Endothelial cell of umbilical vein (primary cell): Measurements from ENCODE around the gene SELENOM. TPM values are rescaled to one million over a fixed set of nuclear protein-coding genes. Genes with fewer than 3 reads are reported as not detected.

ENCODE experiments used
- BruUV-seq: library from RNA; stranded (reverse); fragments of 400-500 nt; replicated peaks from 2 replicates; lab custom pipeline; 2021; lab: Mats Ljungman, UMichigan
- CTCF ChIA-PET: fragments of 300-600, 350-600 bp; sonication (Branson Sonifier 250); formaldehyde crosslinking; loops from one replicate; lab custom pipeline; 2021; ENCODE audit warnings: antibody characterized with exemption, inconsistent platforms; lab: Charles Lee
- POLR2A ChIA-PET: fragments of 300-600, 350-600 bp; sonication (Branson Sonifier 250); formaldehyde crosslinking; loops from one replicate; lab custom pipeline; 2021; ENCODE audit warnings: antibody characterized with exemption, inconsistent platforms; lab: Charles Lee
- DNase-seq: peaks from one replicate; pipeline ENCODE4 v3.0.0-alpha.2; 2011; ENCODE audit warnings: low read depth, low spot score
- FAIRE-seq: peaks from 2 replicates; lab custom pipeline; 2011; peaks lifted over from hg19 to GRCh38; lab: Jason Lieb, UNC
- H2AFZ ChIP-seq: 2 replicates; pipeline ENCODE4 v1.6.0; 2012; ENCODE audit warnings: low read depth, low read length, control low read depth, inconsistent platforms
- H3K27ac ChIP-seq: 2 replicates; pipeline ENCODE4 v1.5.1; 2011; ENCODE audit warnings: low read depth, mild to moderate bottlenecking, control low read depth, low read length, moderate library complexity; ENCODE audit not compliant: insufficient read depth
- H3K27me3 ChIP-seq, 2 experiments: 2 replicates each; pipeline versions ENCODE4 v1.6.0 to v1.6.1; 2011; ENCODE audit warnings: low read length in 2 of 2, mixed read lengths in 1 of 2; ENCODE audit not compliant: control insufficient read depth in 2 of 2, insufficient read depth in 2 of 2
- H3K36me3 ChIP-seq, 2 experiments: 2 replicates in 1 of 2; 3 replicates in 1 of 2; pipeline ENCODE4 v1.5.1; 2011; ENCODE audit warnings: low read length in 2 of 2, mild to moderate bottlenecking in 1 of 2, moderate library complexity in 1 of 2; ENCODE audit not compliant: control insufficient read depth in 2 of 2, insufficient read depth in 2 of 2; ENCODE audit errors: extremely low read depth in 1 of 2
- H3K4me1 ChIP-seq: 3 replicates; pipeline ENCODE4 v1.5.1; 2011; ENCODE audit warnings: mild to moderate bottlenecking, low read length; ENCODE audit not compliant: control insufficient read depth, insufficient read depth; ENCODE audit errors: extremely low read depth
- H3K4me2 ChIP-seq: 2 replicates; pipeline ENCODE4 v1.6.1; 2011; ENCODE audit warnings: low read length, control low read depth, mixed read lengths; ENCODE audit not compliant: insufficient read depth
- H3K4me3 ChIP-seq, 3 experiments: fragments of 200-600 bp in 1 of 3; sonication (generic), shearing (Covaris generic) in 1 of 3; replicated peaks in 1 of 3; 2 replicates each; pipeline ENCODE4 v1.5.1; 2011 to 2016; ENCODE audit warnings: control low read depth in 3 of 3, low read length in 3 of 3, mild to moderate bottlenecking in 2 of 3, inconsistent platforms in 1 of 3, low read depth in 1 of 3, moderate library complexity in 1 of 3; ENCODE audit not compliant: insufficient read depth in 1 of 3
- H3K79me2 ChIP-seq: 2 replicates; pipeline ENCODE4 v1.6.0; 2012; ENCODE audit warnings: low read length, inconsistent platforms; ENCODE audit not compliant: control insufficient read depth, insufficient read depth
- H3K9ac ChIP-seq: replicated peaks from 2 replicates; pipeline ENCODE3; 2011; ENCODE audit warnings: low read length, control low read depth; ENCODE audit not compliant: insufficient read depth; ENCODE audit errors: extremely low read depth
- H3K9me1 ChIP-seq: replicated peaks from 3 replicates; pipeline ENCODE4 v1.6.0; 2011; ENCODE audit warnings: mild to moderate bottlenecking, low read length; ENCODE audit not compliant: control insufficient read depth, insufficient read depth; ENCODE audit errors: extremely low read depth
- H3K9me3 ChIP-seq: replicated peaks from 2 replicates; pipeline ENCODE4 v1.5.1; 2012; ENCODE audit warnings: low read length, inconsistent platforms; ENCODE audit not compliant: control insufficient read depth, insufficient read depth
- H4K20me1 ChIP-seq: replicated peaks from 2 replicates; pipeline ENCODE3; 2011; ENCODE audit warnings: mild to moderate bottlenecking, low read length; ENCODE audit not compliant: control insufficient read depth, insufficient read depth; ENCODE audit errors: extremely low read depth
- EZH2 ChIP-seq: IDR thresholded peaks from 2 replicates; pipeline ENCODE4 v1.6.1; 2012; ENCODE audit warnings: borderline replicate concordance, low read depth, mild to moderate bottlenecking, moderate library complexity, low read length, inconsistent platforms; ENCODE audit not compliant: severe bottlenecking
- FOS ChIP-seq: IDR thresholded peaks from 2 replicates; pipeline ENCODE4 v1.6.1; 2011; ENCODE audit warnings: mild to moderate bottlenecking, low read length, moderate library complexity, borderline replicate concordance; ENCODE audit not compliant: insufficient read depth
- GATA2 ChIP-seq: IDR thresholded peaks from 2 replicates; pipeline ENCODE4 v1.7.0; 2011; ENCODE audit warnings: low read depth, mild to moderate bottlenecking, moderate library complexity, mixed read lengths, low read length; ENCODE audit not compliant: insufficient read length, insufficient read depth
- JUN ChIP-seq: IDR thresholded peaks from 2 replicates; pipeline ENCODE4 v1.6.1; 2011; ENCODE audit warnings: borderline replicate concordance, low read depth; ENCODE audit not compliant: insufficient read length, insufficient read depth
- POLR2AphosphoS5 ChIP-seq: IDR thresholded peaks from 2 replicates; pipeline ENCODE4 v1.6.1; 2012; ENCODE audit warnings: low read depth, mild to moderate bottlenecking, control low read depth, low read length, moderate library complexity; ENCODE audit not compliant: insufficient read depth
- dilution Hi-C: fragments of 300-500 bp; cut with MboI; formaldehyde crosslinking; loops from one replicate; pipeline ENCODE4 v1.15.0; 2019; ENCODE audit warnings: low sequenced_read_pairs; ENCODE audit not compliant: extremely low pct_ligation_motif_present
- intact Hi-C: fragments of 100-400 bp; cut with micrococcal nuclease; formaldehyde crosslinking; loops from one replicate; pipeline ENCODE4 v1.10.0; 2022
- polyA plus RNA-seq, 4 experiments: library from polyadenylated mRNA; depleted of rRNA in 3 of 4; stranded (reverse) in 3 of 4; unstranded in 1 of 4; fragments of >200 nt; gene quantifications; 2 replicates each; pipeline versions ENCODE4 v1.2.1 to v1.2.3, GENCODE V29; 2011 to 2012; ENCODE audit warnings: missing spikeins in 1 of 4
- total RNA-seq: library from RNA; stranded (reverse); gene quantifications from 2 replicates; pipeline ENCODE4 v1.2.3, GENCODE V29; 2021
- TF ChIP-seq, protein P1 (sequence below), 2 donors: IDR thresholded peaks; 1 replicate in 1 of 2; 2 replicates in 1 of 2; pipeline ENCODE4 v1.5.1; 2011; ENCODE audit warnings: low read length in 2 of 2, mild to moderate bottlenecking in 2 of 2, moderate library complexity in 2 of 2, control low read depth in 1 of 2, inconsistent platforms in 1 of 2, low read depth in 1 of 2; ENCODE audit not compliant: insufficient read depth in 1 of 2; ENCODE audit errors: extremely low read depth in 1 of 2
- TF ChIP-seq, protein P2 (sequence below): IDR thresholded peaks from 2 replicates; pipeline ENCODE4 v1.6.1; 2011; ENCODE audit not compliant: insufficient read depth, insufficient read length

SELENOM gene
- total and polyA plus RNA-seq, 2 donors (not counting 3 experiments of a cell fraction or from before 2014, with no cell fraction given): 29.6 to 87.1 TPM

GRCh38 chr22:31126869-31127175 lies 19.5 kb upstream of the SELENOM start:
- H3K4me1 ChIP-seq: no peaks in the 10 kb centered on the region
- FAIRE-seq (no peak), DNase-seq (no peak)
- H3K27me3 ChIP-seq: peaks cover 0 to 4% of the 10 kb centered on the region in 2 experiments
- dilution Hi-C loops (no loop called here), intact Hi-C loops (no loop called here)
- POLR2A ChIA-PET: interaction anchor here (0.6 kb wide), 1 partner anchor 171 kb away, joined by 5 read pairs; no protein-coding TSS in a partner anchor
- no peaks in the 10 kb centered on the region for H3K9me1 ChIP-seq
- H3K4me3 ChIP-seq: no peak overlapping the region
- TF ChIP-seq, protein P1, sequence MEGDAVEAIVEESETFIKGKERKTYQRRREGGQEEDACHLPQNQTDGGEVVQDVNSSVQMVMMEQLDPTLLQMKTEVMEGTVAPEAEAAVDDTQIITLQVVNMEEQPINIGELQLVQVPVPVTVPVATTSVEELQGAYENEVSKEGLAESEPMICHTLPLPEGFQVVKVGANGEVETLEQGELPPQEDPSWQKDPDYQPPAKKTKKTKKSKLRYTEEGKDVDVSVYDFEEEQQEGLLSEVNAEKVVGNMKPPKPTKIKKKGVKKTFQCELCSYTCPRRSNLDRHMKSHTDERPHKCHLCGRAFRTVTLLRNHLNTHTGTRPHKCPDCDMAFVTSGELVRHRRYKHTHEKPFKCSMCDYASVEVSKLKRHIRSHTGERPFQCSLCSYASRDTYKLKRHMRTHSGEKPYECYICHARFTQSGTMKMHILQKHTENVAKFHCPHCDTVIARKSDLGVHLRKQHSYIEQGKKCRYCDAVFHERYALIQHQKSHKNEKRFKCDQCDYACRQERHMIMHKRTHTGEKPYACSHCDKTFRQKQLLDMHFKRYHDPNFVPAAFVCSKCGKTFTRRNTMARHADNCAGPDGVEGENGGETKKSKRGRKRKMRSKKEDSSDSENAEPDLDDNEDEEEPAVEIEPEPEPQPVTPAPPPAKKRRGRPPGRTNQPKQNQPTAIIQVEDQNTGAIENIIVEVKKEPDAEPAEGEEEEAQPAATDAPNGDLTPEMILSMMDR (IDR thresholded peaks at IDR 0.05; ENCODE audit: extremely low read depth in 1 of 2, insufficient read depth in 1 of 2, low read depth in 1 of 2, low read length in 2 of 2): no peak
- TF ChIP-seq JUN (no peak), EZH2 (no peak)
- H3K27ac ChIP-seq: no peak overlapping the region
- no peaks in the 10 kb centered on the region for H3K79me2 ChIP-seq
- no peak overlapping the region for H2AFZ ChIP-seq
- H3K9me3 ChIP-seq: no peaks in the 10 kb centered on the region
- CTCF ChIA-PET: no interaction called here
- no peak overlapping the region for H3K9ac ChIP-seq
- BruUV-seq: no TSS peak
- H4K20me1 ChIP-seq: no peaks in the 10 kb centered on the region
- H3K36me3 ChIP-seq: no peaks in the 10 kb centered on the region
- no peak overlapping the region for H3K4me2 ChIP-seq

DNA sequence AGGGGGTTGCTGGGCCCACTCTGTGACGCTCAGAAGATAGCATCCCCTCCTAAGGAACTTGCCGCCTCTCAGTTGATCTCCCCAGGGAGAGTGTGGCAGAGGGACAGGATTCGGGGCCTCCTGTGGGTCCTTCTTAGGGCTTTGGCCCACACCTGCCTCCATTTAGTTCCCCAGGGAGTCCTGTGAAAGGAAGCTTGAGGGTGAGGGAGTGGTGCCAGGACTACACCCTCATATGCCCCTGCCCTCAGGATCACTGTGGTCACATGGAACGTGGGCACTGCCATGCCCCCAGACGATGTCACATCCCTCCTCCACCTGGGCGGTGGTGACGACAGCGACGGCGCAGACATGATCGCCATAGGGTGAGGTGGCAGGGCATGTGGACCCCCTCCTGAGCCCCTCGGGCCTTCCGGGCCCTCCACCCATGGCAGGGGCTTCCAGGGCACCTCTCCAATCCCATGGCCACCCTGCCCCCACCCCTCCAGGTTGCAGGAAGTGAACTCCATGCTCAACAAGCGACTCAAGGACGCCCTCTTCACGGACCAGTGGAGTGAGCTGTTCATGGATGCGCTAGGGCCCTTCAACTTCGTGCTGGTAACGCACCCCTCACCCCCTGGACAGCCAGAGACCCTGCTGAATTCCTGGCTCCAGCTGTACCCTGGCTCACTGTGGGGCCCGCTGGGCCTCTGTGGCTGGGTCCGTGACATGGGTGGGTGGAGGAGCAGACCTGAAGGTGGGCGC lies 18.9 kb upstream of the SELENOM start:
- Histone ChIP-seq H3K4me3 (no peak overlapping the region), H3K9ac (no peak overlapping the region), H3K27ac (no peak overlapping the region), H4K20me1 (no peaks in the 10 kb centered on the region), H3K9me1 (no peaks in the 10 kb centered on the region), H3K36me3 (no peaks in the 10 kb centered on the region), H3K9me3 (no peaks in the 10 kb centered on the region), H3K4me2 (no peak overlapping the region), H3K79me2 (no peaks in the 10 kb centered on the region), H3K4me1 (no peaks in the 10 kb centered on the region), H2AFZ (no peak overlapping the region), H3K27me3 (peaks cover 0 to 4% of the 10 kb centered on the region in 2 experiments)
- CTCF ChIA-PET: no interaction called here
- dilution Hi-C loops (no loop called here), intact Hi-C loops (no loop called here)
- no peak for DNase-seq
- BruUV-seq: no TSS peak
- no peak for FAIRE-seq
- POLR2A ChIA-PET: interaction anchor here (0.6 kb wide), 2 partner anchors 157 to 170 kb away, joined by 3 to 5 read pairs; partner anchors contain the start of genes MORC2 and TUG1
- TF ChIP-seq GATA2 (no peak), POLR2AphosphoS5 (no peak), FOS (no peak)
- TF ChIP-seq, protein P1 (IDR thresholded peaks at IDR 0.05; ENCODE audit: extremely low read depth in 1 of 2, insufficient read depth in 1 of 2, low read depth in 1 of 2, low read length in 2 of 2): no peak
- TF ChIP-seq, protein P2, sequence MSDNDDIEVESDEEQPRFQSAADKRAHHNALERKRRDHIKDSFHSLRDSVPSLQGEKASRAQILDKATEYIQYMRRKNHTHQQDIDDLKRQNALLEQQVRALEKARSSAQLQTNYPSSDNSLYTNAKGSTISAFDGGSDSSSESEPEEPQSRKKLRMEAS: no peak
